ENCODE data around the gene OSBPL3. TPM values are rescaled to one million over a fixed set of nuclear protein-coding genes. Genes with fewer than 3 reads are reported as not detected.
A peak's percentile ranks its signal among the peaks of the same experiment; 100 is the strongest.

The OSBPL3 gene
- total RNA-seq, 1 experiment from 2014 or later: 8.6 TPM

DNA sequence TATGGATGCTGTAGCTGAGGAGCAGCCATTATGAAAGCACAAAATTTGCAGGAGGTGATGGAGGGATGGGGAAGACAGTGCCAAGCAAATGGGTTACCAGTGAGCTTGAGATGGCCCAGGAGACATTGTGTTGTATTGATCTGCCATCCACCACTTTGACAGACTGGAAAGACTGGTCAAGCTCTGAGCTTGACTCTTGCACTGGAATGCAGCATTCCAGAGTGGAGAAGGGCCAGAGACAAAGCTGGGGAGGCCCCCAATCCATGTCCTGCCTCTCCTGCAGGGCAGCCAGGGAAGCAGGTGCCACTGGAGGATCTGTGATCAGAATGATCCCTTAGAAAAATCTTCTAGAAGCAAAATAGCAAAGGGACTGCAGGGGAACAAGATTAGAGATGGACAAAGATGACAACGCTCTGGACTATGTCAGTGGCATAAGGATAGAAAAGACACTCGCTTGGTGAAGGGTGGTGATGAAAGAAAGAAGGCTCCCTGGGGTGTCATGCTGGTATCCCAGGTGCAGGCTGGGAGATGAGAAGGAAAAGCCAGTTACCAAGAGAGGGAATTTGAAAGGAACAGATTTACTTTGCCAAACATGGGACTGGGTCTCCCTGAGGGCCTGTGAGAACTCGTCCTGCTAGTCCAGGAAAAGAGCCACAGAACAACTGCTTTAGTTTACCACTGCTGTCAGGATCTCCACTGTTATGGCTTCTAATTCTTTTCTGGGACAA lies 227.7 kb downstream of the OSBPL3 start:
- no peak for DNase-seq
- peaks cover 34% of the 10 kb centered on the region for H3K27me3 Mint-ChIP-seq (ENCODE audit: low read depth)
- Histone ChIP-seq H3K4me1 (ENCODE audit: insufficient read depth, low read length) (no peaks in the 10 kb centered on the region), H4K8ac (replicated peaks; ENCODE audit: insufficient read length, low read depth, low read length) (no peak overlapping the region), H3T11ph (ENCODE audit: low read length) (no peak overlapping the region), H2BK5ac (ENCODE audit: insufficient read length, low read length) (no peak overlapping the region), H4K5ac (ENCODE audit: insufficient read length, low read depth, low read length) (no peak overlapping the region), H2BK15ac (ENCODE audit: low read depth, low read length) (no peak overlapping the region), H3K4ac (ENCODE audit: low read depth, low read length) (no peak overlapping the region), H4K91ac (ENCODE audit: insufficient read length, low read depth, low read length) (no peak overlapping the region), H3K79me2 (ENCODE audit: insufficient read depth, low read length) (no peaks in the 10 kb centered on the region), H3K27me3 (ENCODE audit: insufficient read depth, low read length) (peaks cover 14% of the 10 kb centered on the region; the same call in 1 of the 2 replicates), H3K14ac (ENCODE audit: insufficient read depth, low read length) (no peak overlapping the region), H3K9ac (ENCODE audit: extremely low read depth, insufficient read length, low read length) (no peak overlapping the region), H4K20me1 (ENCODE audit: control insufficient read depth, insufficient read depth, insufficient read length) (no peaks in the 10 kb centered on the region), H2AFZ (ENCODE audit: low read length) (no peak overlapping the region), H3K9me3 (ENCODE audit: control insufficient read depth, low read depth, low read length) (no peaks in the 10 kb centered on the region), H2BK20ac (ENCODE audit: low read depth, low read length, poor library complexity, severe bottlenecking) (no peak overlapping the region), H3K23me2 (ENCODE audit: insufficient read length, low read depth, low read length, poor library complexity, severe bottlenecking) (peaks cover 7% of the 10 kb centered on the region), H2BK12ac (ENCODE audit: insufficient read length, low read depth, low read length) (no peak overlapping the region), H3K79me1 (ENCODE audit: insufficient read depth, low read depth, low read length, poor library complexity, severe bottlenecking) (no peaks in the 10 kb centered on the region), H3K56ac (ENCODE audit: insufficient read length, low read depth, low read length) (no peak overlapping the region), H2BK120ac (ENCODE audit: low read depth, low read length, poor library complexity, severe bottlenecking) (no peak overlapping the region), H2AK5ac (ENCODE audit: insufficient read length, low read length) (no peak overlapping the region), H3K23ac (ENCODE audit: insufficient read length, low read depth, low read length) (no peak overlapping the region), H3K18ac (ENCODE audit: insufficient read length, low read depth, low read length) (no peak overlapping the region), H3K4me2 (ENCODE audit: insufficient read depth, insufficient read length, low read length) (no peak overlapping the region), H3K27ac (ENCODE audit: insufficient read length, low read depth, low read length) (no peak overlapping the region)
- H3K36me3 Mint-ChIP-seq (ENCODE audit: insufficient read depth in 1 of 3, low read depth in 3 of 3): no peaks in the 10 kb centered on the region
- no peaks in the 10 kb centered on the region for H3K9me3 Mint-ChIP-seq
- 0 out of 7 replicates have a peak overlapping the region, but pooled peaks of 1 of the 3 experiments have one; percentile 3 for H3K27ac Mint-ChIP-seq
- TF ChIP-seq CTCF (conservative IDR thresholded peaks at IDR 0.05): no peak
- H3K4me1 Mint-ChIP-seq: peaks cover 15 to 20% of the 10 kb centered on the region in 2 experiments
- no CpG with 5 or more reads among the region's 3 CpGs for WGBS (ENCODE audit: extremely low coverage, insufficient read length, low lambda C conversion rate)
- no peak overlapping the region for H3K4me3 Mint-ChIP-seq

Data from H9 (cell line).